Fibroblast of villous mesenchyme (primary cell): ENCODE measurements around the gene GALNTL6. TPM values are rescaled to one million over a fixed set of nuclear protein-coding genes. Genes with fewer than 3 reads are reported as not detected.

Experiments used
- DNase-seq: peaks from one replicate; pipeline ENCODE4 v3.0.0-alpha.2; 2010; ENCODE audit warnings: low read depth
- H3K4me3 ChIP-seq: 2 replicates; pipeline ENCODE4 v1.5.1; 2011; ENCODE audit warnings: low read depth, mild to moderate bottlenecking, low read length
- total RNA-seq: library from RNA; depleted of rRNA; stranded (reverse); fragments of >200 nt; gene quantifications from 2 replicates; pipeline ENCODE4 v1.2.3, GENCODE V29; 2012
- TF ChIP-seq, protein P1 (sequence below): IDR thresholded peaks from 2 replicates; pipeline ENCODE4 v1.5.1; 2012; ENCODE audit warnings: low read depth, mild to moderate bottlenecking, low read length; ENCODE audit not compliant: insufficient read depth

The GALNTL6 gene
- total RNA-seq, 1 donor: not detected

DNA sequence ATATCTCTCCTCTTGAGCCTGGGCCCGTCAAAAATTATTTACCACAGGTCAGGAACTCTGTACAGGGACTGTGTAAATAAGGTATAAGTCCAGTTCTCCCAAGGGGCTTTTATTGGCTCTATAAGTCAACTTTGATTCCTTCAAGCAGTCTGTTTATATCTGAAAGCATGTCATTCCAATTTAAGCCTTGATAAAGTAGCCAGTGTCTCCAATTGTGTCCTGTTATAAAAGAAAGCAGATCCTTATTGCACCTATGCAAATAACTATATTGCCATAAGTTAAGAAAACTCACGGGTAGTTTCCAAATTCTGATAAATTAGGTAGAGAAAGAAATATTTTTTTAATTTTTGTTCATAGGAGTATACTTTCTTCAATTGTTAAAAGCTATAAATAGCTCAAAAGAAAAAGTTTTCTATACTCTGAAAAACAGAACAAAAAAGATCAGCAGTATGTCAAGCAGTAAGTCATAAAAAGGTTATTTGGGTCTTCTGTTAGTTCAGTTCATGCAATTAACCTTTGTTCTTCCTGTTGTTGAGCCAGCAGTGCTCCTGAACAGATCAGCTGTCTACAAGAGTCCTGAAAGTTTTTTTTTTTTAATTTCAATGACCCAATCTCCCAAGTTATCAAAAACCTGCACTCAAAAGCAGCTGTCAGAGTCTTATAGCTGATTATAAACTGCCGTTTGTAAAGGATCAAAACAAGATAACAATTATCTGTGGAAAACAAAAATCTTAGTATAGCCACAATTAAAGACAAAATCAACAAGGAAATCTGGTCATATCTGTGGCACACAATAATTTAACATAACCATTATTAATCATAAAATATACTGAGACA lies 1177.0 kb downstream of the GALNTL6 start:
- DNase-seq: no peak
- H3K4me3 ChIP-seq: no peak overlapping the region
- TF ChIP-seq, protein P1, sequence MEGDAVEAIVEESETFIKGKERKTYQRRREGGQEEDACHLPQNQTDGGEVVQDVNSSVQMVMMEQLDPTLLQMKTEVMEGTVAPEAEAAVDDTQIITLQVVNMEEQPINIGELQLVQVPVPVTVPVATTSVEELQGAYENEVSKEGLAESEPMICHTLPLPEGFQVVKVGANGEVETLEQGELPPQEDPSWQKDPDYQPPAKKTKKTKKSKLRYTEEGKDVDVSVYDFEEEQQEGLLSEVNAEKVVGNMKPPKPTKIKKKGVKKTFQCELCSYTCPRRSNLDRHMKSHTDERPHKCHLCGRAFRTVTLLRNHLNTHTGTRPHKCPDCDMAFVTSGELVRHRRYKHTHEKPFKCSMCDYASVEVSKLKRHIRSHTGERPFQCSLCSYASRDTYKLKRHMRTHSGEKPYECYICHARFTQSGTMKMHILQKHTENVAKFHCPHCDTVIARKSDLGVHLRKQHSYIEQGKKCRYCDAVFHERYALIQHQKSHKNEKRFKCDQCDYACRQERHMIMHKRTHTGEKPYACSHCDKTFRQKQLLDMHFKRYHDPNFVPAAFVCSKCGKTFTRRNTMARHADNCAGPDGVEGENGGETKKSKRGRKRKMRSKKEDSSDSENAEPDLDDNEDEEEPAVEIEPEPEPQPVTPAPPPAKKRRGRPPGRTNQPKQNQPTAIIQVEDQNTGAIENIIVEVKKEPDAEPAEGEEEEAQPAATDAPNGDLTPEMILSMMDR: no peak

GRCh38 chr4:172992648-172993378 lies 1179.6 kb downstream of the GALNTL6 start:
- no peak overlapping the region for H3K4me3 ChIP-seq
- DNase-seq: no peak
- TF ChIP-seq, protein P1: no peak

DNA sequence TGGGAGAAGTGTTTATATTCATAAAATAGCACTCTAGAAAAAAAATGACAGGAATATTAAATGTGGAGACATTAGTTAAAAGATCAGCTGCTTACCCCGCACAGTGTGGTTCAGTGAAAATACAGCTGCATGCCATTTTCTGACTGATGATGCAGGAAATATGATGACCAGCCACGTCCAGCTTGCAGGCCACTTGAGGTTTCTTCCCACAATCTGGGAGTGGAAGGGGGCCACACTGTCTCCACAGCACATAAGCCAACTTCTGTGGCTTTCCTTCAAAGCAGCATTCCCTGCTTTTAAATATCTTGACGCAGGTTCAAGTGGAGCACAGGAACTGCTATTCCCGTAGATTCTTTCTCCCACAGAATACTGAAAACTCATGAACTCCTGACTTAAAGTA lies 1182.0 kb downstream of the GALNTL6 start:
- TF ChIP-seq, protein P1: no peak
- DNase-seq: no peak
- no peak overlapping the region for H3K4me3 ChIP-seq

GRCh38 chr4:172995704-172996103 lies 1182.5 kb downstream of the GALNTL6 start:
- no peak overlapping the region for H3K4me3 ChIP-seq
- DNase-seq: no peak
- TF ChIP-seq, protein P1: no peak

DNA sequence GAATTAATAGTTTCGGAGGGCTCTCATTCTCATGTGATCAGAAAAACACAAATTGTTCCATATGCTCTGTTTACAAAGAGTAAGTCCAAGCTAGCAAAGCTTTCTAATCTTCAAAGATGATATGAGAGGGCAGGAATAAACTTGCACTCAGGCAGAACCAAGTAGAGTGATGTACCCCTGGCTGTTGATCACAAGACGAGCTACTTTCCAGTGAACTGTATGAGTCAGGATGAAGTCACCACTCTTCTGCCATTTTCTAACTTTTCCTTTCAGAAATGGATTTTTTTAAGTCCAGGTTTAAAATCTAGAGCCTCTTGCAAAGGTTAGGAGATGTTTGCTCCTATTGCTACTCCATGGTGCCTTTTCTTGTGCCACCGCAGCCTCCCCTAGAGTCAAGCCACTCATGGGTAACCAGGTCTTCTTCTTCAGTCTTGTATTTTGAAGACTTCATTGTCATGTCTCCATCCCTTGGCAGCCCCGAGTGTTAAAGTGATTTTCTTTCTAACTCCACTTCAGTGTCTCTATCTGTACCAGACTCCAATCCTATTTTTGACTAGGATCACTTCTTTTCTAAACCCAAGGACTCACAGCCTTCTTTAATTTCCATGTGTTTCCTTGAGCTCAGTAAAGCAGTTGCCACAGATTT lies 1183.5 kb downstream of the GALNTL6 start:
- peak; percentile 41 for DNase-seq
- TF ChIP-seq, protein P1: no peak
- H3K4me3 ChIP-seq: no peak overlapping the region

- DNase-seq: no peak
- H3K4me3 ChIP-seq: no peak overlapping the region
- TF ChIP-seq, protein P1: no peak
These were observed 1184.0 kb downstream of the GALNTL6 start for GRCh38 chr4:172997217-172997609.
